NCI-H774 (cell line): ENCODE measurements around the gene DDN.

Source experiments
- DNase-seq: peaks from one replicate; lab custom pipeline; 2025; lab: John Stamatoyannopoulos, UW

DDN gene

GRCh38 chr12:49031573-49032161, 32.5 kb upstream of the DDN start:
- DNase-seq = no peak

DNA sequence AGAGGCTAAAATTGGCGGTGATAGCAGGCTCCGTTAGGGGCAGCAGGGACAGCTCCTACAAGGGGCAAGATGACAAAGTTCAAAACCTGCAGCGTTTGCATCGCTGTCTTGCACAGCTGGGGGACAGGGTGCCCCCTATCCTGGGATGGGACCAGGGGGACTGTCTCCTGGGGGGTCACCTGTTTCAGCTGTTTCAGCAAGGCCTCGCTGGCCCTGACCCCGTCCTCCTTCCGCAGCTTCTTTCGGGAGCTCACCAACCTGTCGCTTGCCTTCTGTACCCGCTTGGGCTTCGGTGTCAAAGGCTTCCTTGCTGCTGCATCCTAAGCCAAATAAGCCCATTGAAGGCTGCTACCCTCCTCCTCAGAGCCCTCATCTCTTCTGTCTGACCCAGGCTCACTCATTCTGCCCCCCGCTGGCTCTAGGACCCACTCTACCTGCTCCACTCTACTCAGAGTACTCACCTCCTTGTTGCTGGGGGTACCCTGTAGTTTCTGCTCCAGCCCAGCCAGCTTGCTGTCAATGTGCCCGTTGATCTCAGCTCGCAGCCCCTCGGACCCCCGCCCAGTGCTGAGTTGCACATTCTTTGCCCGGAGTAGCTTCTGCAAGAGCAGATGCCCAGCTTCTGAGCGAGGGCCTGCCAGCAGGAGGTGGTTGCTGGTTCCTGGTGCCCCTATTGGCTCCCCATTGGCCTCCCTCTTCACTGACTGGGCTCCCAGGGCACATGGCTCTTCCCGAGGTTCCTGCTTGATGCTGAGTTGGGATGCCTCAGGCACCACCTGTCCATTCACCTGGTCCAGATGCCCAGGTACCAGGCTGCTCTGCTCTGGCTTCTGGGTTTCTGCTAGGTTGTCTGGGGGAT, 31.8 kb upstream of the DDN start:
- no peak for DNase-seq

GRCh38 chr12:49030119-49030518, 30.9 kb upstream of the DDN start:
- DNase-seq = no peak

- no peak for DNase-seq
Observed at GRCh38 chr12:49028666-49029275, 29.6 kb upstream of the DDN start.

- DNase-seq = no peak
Observed at GRCh38 chr12:49027846-49028555, 28.8 kb upstream of the DDN start.

DNA sequence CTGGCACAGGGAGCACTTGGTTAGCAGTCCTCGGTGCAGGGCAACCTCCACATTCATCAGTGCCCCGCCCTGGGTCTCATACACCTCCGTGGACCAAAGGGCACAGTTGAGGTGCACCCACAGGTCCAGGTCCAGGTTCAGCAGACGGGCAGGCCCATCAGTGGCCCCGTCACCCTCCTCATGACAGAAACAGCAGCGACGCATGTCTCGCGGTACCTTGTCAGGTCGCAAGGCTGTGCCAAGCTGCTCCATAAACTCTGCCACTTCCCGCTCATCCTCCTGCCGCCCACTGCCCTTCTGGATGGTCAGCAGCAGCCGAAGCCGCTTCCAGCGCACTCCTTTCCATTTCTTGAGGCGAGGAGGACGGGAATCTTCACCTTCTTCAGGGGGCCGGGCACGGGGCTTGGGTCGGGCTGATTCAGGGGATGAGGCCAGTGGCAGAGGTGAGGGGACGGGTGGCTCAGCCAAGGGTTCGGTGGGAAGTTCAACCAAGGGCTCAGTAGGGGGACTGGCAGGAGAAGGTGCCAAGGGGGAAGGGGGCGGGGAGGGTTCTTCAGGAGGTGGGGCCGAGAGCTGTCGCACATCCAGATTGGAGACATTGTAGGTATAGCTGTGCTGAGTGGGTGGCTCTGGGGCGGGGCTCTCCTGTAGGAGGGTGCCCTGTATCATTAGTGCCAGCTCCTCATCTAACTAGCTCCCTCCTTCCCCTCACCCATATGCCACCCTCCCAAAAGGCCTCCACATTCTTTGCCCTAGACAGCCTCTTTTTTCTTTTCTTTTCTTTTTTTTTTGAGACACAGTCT, 27.7 kb upstream of the DDN start:
- no peak for DNase-seq

GRCh38 chr12:49026101-49026500, 26.9 kb upstream of the DDN start:
- no peak for DNase-seq

DNA sequence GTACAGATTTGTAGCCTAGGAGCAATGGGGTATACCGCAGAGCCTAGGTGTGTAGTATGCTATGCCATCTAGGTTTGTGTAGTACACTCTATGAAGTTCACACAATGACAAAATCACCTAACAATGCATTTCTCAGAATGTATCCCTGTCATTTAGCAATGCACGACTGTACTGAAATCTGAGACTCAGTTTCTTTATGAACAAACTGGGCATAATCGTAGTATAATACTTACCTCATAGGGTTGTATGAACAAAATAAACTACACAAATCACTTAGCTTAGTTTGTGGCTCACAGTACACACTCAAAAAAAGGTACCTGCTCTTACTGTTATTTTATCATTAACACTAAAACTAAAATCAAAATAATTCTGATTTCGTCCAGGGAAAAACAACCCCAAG, 26.3 kb upstream of the DDN start:
- DNase-seq = no peak

DNA sequence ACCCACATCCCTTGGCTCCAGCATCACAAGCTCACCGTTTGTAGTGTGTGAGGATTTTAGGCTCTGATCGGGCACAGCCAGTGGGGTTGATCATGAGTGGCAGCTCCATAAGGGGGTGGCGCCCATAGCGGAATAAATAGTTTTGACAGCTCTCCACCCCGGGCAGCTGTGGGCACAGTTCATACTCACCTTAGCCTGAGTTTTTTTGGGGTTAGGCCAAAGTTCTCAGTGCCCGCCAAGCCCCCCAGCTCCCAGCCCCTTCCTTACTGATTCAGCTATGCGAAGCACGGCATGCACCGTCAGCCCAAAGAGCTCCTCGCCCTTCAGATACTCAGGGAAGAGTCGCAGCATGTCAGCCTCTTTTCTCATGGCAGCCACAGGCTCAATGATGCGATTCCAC, 25.4 kb upstream of the DDN start:
- DNase-seq = no peak

GRCh38 chr12:49023812-49024211, 24.6 kb upstream of the DDN start:
- no peak for DNase-seq

DNA sequence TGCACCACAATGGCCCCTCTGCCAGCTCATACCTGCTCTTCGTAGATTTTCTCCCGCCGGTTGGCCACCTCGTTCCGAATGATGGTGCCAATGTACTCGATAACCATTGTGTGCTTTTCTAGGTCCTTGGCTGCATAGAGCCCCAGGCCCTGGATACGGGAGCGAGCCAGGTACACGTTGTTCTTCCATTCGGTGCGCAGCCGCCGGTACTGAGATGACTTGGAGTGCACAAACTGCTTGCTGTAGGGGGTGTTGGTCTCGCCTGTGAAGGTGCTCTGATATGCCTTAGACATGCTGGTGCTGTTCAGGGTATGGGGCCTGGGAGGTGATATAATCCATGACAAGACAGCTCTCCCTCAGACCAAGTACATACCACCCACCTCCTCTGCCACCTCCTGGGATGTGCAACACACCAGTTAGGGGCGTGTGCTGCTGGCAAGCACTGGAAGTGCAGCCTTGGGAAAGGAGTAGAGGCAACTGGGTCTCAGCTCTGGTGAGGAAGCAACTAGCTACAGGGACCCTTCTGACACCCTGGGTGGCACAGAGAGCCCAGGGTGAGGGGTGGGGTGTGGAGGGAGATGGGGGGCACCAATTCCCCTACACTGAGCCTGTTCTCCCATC, 23.5 kb upstream of the DDN start:
- DNase-seq = no peak

GRCh38 chr12:49021292-49021915, 22.2 kb upstream of the DDN start:
- no peak for DNase-seq

- DNase-seq = no peak
Observed at GRCh38 chr12:49020441-49020840, 21.3 kb upstream of the DDN start.

GRCh38 chr12:49019443-49020324, 20.5 kb upstream of the DDN start:
- DNase-seq = no peak

GRCh38 chr12:49019120-49019430, 19.9 kb upstream of the DDN start:
- DNase-seq = no peak

DNA sequence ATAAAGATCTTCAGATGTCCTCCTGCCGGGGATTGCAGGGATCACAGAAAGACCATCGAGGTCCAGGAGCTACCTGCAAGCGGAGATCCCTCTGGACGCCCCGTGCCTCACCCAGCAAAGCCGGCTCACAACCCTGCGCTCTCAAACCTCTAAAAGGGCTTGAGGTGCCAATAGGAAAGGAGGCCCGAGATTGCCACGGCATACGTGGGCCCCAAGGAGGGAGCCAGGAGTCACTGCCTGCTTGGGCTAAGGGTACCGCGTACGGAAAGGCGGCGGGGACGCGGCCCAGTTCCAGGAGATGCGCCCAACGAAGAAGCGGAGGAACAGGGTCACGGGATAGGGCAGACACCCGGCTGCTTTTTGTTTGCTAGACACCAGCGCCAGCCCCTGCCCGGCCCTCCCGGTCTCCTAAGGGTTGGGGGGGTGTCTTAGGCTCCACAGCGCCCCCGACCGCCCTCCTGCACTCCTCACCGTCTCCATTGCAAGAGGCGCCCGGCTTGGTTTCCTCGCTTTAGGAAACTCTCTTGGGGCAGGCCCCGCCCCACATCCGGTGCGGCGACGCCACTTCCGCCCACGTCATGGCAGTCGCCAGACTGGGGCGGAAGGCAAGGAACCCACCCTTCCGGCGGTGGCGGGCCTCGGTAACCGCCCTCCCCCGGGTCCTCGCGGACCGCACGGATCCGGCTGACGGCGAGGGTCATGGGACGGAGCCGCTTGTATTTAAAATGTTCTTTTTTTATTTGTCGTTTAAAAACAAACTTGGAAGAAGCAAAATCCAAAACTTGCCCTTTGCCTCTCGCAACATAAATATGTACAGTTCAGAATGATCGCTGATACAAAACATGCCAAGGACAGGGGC, 19.3 kb upstream of the DDN start, which contains the start of gene PRKAG1:
Gene PRKAG1, minus strand, starts transcription at position 516 of the 859 bp plus-strand sequence. Its CDS starts 36 bp downstream, at position 480.
- peak; percentile 97 for DNase-seq

DNA sequence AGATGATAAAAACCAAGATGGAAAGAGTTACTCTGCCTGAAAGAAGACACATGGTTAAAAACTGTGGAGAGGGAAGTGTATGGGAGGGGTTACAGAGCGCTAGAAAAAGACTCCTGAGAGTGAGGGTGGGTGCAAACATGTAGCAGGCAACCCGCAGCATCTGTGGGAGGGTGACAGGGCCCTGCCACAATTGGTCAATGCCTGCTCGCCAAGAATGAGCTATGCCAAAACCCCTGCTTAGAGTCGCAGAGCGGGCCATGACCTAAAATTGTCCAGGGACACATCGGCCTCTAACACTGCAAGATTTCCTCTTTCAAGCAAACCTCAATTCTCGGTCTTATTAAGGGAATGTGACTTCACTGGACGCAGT, 18.7 kb upstream of the DDN start:
- no peak for DNase-seq

- DNase-seq = no peak
Observed at GRCh38 chr12:49015196-49015595, 16.0 kb upstream of the DDN start.

- no peak for DNase-seq
Observed at GRCh38 chr12:49014547-49014946, 15.4 kb upstream of the DDN start.
